HG03460 (cell line): Measurements from ENCODE around the gene MARCKS.
A peak's percentile ranks its signal among the peaks of the same experiment; 100 is the strongest.

ENCODE experiments used
- ATAC-seq: cut with Tn5 transposase; IDR thresholded peaks from one replicate; pipeline ENCODE4 v1.9.1; 2021; ENCODE audit not compliant: unreplicated experiment

Gene MARCKS

DNA sequence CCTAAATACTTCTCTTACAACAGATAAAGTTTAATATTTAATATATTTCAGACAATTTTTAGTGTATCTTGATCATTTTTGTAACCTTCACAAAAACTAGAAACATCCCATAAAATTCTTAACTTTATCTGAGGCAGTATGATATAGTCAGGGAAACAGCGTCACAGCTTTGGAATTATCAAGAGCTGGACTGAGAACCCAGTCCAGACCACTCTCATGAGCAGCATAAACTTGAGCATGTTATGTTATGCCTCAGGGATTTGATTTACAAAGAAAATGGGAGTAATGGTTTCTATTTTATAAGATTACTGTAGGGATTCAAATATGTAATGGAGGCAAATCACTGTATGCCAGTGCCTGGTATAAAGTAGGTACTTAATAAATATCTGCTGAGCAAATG lies 8.3 kb upstream of the MARCKS start:
- ATAC-seq: no peak

DNA sequence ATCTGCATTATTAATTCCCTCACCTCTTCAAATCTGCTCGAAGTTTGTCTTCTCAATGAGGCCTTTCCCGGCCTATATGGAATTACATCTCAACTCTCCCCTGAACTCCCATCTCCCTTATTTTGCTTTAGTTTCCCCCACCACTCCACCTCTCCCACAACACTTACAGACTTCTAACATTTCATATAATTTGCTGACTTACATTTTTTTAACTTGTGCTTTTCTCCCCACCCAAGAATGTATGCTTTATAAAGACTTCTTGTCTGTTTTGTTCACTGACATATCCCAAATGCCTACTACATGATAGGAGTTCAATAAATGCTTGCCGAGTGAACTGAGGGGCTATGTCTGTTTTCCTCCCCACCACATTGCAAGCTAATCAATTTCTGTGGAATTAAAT lies 3.9 kb upstream of the MARCKS start:
- no peak for ATAC-seq

DNA sequence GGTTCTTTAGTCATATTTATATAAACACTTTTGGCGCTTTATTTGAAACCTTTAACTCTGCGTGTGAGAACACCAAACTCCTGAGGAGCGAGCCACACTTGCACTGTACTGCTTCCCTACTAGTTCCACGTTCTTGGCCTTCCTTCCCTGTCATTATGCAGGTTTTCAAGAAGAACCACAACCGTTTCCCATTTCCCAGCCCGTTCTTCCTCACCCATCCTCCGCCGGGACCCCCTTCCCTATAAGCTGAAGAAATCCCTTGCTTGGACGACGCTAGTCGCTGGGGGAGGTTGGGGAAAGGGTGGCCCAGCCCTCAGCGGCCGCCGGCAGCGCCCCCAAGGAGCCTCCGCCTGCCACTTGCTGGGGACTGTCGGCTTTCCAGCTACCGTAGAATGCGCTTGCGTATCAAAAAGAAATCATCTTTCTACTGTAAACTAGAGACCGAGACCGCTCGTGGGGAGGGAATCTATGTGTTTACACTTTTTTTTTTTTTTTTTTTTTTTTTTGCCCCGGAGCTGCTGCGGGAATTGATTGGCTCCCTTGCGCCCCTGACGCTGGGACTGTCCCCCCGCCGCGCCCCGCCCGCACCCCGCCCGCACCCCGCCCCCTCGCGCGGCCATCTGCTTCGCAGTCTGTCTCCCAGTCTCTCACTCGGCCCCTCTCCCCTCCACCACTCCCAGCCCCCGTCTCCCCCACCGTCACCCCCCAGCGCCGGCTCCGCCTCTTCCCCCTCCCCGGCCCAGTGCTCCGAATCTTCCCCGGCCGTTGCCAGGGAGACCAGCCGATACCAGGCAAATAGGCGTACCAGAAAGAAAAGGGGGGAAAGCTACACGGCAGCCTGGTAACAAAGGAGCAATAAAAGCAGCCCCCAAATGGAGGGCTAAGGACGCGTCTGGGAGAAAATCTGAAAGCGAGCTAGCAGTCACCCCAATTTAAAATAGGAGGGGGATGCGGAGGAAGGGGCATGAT lies 2.3 kb upstream of the MARCKS start:
- no peak for ATAC-seq

DNA sequence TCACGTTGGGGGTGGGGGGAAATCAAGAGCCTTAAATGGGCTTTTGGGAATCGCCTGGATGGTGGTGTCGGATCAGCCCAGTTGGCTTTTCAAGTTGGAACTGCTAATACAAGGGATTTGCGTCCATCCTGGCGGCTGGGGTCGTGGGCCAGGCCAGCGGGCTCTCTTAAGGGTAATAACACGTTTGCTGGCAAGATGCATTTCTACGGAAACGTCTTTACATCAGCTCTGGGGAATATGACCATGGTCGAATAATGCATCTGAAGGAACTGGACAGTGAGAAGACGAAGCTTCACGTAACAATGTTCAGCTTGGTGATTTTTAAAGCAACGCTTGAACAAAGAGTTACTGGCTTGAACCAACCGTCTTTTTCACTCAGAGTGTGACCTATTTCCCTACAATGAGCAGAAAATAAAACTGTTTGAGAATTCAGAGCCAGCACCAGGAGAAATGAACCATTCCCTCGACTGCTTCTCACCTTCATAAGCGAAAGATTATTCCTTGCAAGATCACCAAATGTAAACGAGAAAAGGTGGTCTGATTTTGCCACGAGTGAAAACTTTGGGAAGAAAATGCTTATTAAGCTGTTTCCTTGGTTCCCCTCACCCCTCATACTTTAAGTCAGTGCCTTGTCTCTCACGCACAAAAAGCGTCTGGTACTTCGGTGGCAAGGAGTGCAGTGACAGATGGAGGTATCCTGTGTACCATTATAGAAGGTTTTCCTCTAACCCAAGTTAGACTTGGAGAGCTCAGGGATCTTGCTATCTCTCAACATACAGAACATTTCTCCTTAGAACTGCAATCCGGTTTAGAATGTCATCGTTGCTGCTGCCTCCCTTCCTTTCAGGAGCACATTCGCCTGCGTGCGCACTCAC lies 1.4 kb upstream of the MARCKS start:
- ATAC-seq: no peak

DNA sequence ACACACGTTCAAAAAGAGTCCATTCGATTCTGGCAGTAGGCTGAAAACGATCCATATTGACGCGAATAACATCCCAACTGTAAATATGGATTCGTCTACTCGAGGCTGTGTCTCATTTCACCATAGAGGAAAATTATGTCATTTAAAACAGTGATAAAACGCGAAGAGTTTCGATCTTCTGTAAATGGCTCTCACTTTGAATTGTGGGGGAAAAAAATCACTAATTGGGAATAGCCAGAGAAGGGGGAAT lies 845 bp upstream of the MARCKS start:
- ATAC-seq: no peak

DNA sequence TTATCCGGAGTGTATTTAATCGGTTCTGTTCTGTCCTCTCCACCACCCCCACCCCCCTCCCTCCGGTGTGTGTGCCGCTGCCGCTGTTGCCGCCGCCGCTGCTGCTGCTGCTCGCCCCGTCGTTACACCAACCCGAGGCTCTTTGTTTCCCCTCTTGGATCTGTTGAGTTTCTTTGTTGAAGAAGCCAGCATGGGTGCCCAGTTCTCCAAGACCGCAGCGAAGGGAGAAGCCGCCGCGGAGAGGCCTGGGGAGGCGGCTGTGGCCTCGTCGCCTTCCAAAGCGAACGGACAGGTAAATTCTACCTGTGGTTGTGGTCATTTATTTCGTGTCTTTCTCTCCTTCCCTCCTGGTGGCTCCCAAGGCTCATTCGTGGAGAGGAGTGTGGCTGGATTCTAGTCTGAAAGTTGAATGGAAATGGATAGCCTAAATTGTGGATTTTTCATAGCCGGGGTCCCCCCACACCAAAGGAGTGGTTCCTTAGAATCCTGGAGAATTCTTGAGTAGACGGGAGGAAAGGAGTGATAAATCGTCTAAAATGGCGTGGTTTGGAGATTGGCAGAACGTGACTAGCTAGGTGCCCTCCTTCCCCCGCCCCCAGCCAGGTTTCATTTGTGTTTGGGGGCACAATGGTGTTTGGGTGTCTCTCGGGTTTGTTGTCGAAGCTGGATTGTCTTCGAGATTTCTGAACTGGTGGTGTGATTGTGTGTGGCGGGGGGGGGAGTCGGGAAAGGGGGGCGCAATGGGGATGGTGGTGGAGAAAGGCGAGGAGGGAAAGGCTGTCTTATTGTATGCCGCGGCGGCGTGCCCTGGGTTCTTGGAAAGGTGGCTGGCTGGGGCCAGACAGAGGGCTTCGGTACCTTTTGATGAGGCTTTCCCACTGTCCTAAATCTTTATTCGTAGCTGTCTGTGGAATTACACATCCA lies 673 bp downstream of the MARCKS start:
- no peak for ATAC-seq

DNA sequence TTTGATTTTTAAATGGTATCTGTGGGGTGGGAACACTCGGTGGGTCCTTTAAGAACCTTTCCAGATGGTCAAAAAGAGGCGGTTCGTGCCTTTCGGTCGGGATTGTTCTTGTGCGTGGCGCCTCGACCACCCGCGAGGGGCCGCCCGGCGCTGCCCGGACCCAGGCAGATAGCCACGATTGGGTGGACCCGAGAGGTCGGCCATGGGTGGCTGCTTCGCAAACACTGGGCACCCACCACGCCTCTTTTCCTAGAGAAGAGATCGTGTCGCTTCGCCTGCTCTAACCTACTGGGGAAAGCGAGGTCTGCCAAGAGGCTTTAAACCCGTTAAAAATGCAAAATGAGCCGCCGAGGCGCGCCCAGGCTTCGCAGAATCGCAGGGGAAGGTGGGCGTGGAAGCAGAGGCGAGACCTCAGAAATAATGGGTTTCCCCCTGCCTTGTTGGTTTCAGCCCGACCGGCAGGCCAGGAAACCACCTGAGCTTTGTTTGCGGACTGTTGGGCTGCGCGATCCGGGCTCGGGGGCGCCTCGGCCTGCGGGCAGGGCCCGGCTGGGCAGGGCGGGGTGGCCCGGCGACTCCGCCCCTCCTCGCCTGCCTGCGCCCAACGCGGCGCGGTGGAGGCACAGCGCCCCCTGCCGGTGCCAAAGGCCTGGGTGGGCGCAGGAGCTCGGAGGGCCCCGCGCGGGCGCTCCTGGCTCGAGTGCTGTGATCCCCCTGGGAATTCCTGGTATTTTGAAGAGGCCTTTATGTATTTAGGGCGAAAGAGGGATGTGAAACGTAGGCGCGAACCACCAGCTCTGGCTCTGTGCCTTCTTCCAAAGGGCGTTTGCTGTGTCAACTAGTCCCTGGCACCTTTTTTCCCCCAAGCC lies 1.6 kb downstream of the MARCKS start:
- peak; percentile 80 for ATAC-seq

DNA sequence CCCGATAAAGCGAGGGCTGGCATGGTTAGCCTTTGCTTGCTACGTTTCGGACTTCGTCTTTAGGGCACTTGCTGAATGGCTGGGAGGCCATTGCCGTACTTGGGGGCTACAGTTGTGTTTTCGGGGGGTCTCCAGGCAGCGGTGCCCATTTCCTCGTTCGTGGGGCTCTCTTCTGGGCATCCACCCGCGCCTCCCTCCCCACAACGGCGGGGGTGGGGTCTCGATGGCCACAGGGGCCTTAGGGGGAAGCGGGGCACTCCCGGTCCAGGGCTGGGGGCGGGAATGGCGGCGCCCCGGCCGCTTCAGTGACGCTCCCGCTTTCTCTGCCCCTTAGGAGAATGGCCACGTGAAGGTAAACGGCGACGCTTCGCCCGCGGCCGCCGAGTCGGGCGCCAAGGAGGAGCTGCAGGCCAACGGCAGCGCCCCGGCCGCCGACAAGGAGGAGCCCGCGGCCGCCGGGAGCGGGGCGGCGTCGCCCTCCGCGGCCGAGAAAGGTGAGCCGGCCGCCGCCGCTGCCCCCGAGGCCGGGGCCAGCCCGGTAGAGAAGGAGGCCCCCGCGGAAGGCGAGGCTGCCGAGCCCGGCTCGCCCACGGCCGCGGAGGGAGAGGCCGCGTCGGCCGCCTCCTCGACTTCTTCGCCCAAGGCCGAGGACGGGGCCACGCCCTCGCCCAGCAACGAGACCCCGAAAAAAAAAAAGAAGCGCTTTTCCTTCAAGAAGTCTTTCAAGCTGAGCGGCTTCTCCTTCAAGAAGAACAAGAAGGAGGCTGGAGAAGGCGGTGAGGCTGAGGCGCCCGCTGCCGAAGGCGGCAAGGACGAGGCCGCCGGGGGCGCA lies 2.4 kb downstream of the MARCKS start:
- no peak for ATAC-seq

DNA sequence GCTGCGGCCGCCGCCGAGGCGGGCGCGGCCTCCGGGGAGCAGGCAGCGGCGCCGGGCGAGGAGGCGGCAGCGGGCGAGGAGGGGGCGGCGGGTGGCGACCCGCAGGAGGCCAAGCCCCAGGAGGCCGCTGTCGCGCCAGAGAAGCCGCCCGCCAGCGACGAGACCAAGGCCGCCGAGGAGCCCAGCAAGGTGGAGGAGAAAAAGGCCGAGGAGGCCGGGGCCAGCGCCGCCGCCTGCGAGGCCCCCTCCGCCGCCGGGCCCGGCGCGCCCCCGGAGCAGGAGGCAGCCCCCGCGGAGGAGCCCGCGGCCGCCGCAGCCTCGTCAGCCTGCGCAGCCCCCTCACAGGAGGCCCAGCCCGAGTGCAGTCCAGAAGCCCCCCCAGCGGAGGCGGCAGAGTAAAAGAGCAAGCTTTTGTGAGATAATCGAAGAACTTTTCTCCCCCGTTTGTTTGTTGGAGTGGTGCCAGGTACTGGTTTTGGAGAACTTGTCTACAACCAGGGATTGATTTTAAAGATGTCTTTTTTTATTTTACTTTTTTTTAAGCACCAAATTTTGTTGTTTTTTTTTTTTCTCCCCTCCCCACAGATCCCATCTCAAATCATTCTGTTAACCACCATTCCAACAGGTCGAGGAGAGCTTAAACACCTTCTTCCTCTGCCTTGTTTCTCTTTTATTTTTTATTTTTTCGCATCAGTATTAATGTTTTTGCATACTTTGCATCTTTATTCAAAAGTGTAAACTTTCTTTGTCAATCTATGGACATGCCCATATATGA lies 3.2 kb downstream of the MARCKS start:
- ATAC-seq: no peak

DNA sequence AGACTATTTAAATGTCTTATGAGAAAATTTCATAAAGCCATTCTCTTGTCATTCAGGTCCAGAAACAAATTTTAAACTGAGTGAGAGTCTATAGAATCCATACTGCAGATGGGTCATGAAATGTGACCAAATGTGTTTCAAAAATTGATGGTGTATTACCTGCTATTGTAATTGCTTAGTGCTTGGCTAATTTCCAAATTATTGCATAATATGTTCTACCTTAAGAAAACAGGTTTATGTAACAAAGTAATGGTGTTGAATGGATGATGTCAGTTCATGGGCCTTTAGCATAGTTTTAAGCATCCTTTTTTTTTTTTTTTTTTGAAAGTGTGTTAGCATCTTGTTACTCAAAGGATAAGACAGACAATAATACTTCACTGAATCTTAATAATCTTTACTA lies 5.0 kb downstream of the MARCKS start:
- ATAC-seq: no peak

DNA sequence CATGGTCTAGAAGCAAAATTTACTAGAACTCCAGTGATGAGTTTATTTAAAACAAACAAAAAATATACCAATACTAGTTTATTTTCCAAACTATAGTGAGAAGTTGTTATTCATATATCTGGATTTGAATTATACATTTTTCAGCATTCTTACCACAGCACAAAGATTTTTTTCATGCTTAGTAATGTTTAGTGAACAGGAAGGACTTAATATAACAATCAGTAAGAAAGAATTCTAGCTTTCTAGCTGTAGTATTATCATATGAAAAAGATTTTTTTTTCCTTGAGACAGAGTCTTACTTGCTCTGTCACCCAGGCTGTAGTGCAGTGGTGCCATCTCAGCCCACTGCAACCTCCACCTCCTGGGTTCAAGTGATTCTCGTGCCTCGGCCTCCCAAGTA lies 13.8 kb downstream of the MARCKS start:
- no peak for ATAC-seq

DNA sequence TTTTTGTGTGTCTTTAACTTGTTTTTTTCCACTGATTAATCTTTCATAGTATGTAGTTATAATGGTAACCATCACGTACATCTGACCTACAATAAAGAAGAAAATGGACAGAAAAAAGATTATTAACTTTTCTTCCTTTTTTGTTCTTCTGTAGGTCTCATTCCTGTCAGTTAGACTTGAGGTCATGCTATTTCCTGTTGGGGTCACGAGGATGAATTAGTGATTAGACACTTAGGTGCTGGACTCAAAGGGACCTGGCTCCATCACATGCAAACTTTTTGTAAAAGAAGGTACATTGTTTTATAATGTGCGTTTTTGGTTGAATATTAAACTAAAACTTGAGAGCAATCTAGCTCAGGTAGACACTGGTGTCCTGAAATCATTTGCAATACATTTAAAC lies 14.8 kb downstream of the MARCKS start:
- ATAC-seq: no peak

DNA sequence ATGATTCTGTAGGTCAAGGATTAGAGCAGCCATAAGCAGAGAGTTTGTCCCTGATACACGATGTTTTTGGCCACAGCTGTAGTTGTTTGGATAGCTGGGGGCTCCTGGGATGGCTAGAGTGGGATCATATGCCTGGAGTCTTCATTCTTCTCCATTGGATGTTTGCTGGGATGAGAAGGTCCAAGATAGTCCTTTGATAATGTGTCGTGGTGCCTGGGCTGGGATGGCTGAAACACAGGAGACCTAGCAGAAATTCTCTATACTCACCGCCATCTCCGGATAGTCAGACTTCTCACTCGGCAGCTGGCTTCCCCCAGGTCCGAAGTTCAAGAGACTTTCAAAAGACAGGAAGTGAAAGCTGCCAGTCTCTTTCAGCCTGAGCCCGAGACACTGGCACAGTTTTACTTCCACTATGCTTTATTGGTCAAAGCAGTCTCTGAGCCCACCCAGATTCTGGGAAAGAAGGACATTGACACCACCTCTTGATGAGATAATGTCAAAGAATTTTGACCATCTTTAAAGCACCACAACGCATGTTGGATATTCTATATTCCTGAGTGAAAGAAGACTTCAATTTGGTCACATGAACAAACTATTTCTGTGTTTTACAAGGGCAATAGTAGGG lies 16.0 kb downstream of the MARCKS start:
- ATAC-seq: peak; percentile 99

DNA sequence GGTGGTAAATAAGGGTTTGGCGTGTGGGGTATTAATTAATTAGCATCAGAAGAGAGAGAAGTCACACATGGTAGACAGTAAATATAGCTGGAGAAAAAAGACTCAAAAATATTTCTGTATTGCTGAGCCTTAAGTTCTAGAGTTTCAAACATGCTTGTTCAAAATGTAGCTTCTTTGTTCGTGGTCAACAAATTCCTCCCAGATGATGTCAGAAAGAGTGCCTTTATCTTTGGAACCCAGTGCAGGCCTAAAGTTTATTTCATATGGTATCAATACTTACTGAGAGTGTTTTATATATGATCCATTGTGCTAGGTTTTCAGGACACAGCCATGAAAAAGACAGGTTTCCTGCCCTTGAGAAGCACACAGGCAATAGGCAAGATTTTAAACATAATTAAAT lies 18.3 kb downstream of the MARCKS start:
- ATAC-seq: no peak

DNA sequence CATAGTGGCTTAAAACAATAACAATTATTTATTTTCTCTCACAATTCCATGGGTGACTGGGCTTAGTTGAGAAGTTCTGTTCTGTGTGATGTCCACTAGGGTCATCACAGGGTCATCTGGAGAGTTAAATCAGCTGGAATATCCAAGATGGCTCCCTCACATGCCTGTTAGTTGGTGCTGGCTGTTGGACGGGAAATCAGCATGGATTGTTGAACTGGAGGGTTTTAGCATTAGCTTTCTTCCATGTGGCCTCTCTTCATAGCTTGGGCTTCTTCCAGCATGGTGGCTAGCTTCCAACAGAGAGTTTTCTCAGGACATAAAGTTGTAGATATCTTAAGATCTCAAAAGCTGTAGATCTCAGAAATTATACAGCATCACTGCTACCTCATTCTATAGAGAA lies 19.6 kb downstream of the MARCKS start:
- no peak for ATAC-seq

DNA sequence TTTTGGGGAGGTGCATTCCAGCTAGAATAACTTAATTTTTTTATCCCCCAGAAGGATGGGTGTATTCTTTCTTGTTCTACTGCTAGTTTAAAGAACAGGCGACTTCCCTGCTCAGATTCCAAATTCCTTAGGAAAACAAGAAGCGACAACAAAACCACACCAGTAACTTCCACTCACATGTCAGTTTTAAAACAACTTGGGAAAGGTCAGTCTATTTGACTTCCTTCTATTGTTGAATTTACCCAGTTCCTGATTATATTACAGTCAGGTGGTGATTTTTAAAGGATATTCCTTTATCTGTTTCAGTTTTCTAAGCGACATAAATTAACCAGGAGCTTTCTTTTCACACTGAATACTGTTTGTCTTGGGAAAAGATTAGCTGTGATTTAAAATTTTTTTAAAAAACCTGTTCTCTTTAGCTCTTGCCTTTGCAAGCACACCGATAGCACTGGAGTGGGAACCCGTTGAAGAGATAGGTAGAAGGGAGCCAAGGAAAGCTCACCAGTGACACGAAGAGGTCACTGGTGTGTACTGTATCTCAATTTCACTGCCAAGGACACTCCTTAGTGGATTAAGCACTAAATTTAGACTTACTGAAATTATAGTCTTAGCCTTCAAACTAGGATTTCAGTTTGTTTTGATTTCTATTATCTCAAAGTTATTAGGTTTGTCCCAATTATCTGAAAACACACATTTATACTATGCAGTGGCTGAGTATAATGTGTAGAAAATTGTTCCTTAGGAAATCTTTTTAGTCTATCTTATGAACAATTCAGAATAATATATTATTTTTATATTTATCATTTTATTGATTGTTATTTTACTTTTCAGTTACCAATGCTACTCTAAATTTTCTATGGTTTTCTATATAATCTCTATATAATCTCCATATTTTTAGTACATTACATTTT lies 22.3 kb downstream of the MARCKS start:
- ATAC-seq: peak; percentile 100

DNA sequence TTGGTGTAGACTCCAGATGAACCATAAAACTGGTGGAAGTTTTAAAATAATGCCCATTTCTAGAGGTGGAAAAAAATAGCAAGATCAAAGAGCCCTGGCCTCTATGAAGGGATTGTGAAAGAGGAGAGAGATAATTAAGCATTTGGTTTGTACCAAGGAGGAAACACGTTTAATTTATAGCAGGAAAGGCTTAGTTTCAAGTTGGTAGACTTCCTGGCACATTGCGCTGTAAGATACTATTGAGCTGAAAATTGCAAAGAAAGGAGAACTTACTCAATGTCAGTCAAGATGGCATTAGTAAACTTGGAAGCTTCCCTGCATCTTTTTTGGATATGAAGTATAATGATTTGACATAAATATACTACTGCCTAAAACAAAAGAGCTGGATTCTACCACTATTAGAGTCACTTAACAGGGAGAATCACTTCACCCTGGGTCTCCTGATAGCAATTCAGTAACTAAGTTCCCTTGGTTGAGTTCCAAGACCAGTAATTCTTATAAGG lies 24.4 kb downstream of the MARCKS start:
- no peak for ATAC-seq
